ENCODE measurements around the gene SLC25A18. TPM values are rescaled to one million over a fixed set of nuclear protein-coding genes. Genes with fewer than 3 reads are reported as not detected.

Gene SLC25A18
- total and polyA plus RNA-seq, 2 of the 4 experiments (the other 2 are of a cell fraction) = 0.05 TPM; not detected in 1

DNA sequence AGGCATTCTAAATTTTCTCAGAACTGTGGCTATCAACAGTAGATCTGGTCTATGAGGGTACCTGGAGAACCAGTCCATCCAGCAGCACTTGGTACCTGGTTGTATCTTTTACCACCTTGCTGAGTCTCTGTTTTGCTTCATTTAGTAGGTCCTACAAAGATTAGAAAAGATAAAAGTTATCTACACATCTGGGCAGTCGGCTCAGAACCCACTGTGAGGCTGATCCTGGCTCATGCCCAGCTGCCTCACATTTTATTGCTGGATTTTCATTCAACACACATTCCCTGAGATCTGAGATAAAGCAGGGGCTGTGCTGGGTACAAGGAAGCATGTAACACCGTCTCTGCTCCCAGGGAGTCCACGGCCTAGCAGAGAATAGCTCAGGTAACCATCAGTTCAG, 37.7 kb downstream of the SLC25A18 start:
- H3K4me3 ChIP-seq (ENCODE audit: insufficient read depth, low read depth, low read length) = no peak overlapping the region
- peaks cover 20% of the 10 kb centered on the region; the same call in 1 of the 2 replicates for H4K20me1 ChIP-seq (ENCODE audit: insufficient read depth, low read length)
- peaks cover 16 to 47% of the 10 kb centered on the region in 2 experiments for H3K79me1 ChIP-seq (ENCODE audit: low read depth in 1 of 2, low read length in 2 of 2)
- no peaks in the 10 kb centered on the region for H3K9me3 ChIP-seq (ENCODE audit: control insufficient read depth, insufficient read depth, low read length)
- ATAC-seq (ENCODE audit: low read depth) = no peak
- no peak overlapping the region for H3K4me2 ChIP-seq (ENCODE audit: low read depth, low read length)
- in situ Hi-C loops (cut with MboI; ENCODE audit: low sequenced_read_pairs) = no loop called here
- ChIA-PET POLR2A (ENCODE audit: unreplicated experiment) (no interaction called here), CTCF (interaction anchor here (0.6 to 1.3 kb wide), 2 partner anchors 42 to 548 kb away, joined by 3 read pairs; no protein-coding TSS in a partner anchor)
- H2AK9ac ChIP-seq (replicated peaks; ENCODE audit: low read depth, low read length, poor library complexity) = no peak overlapping the region
- no peak overlapping the region for H3K9ac ChIP-seq (ENCODE audit: low read depth, low read length)
- DNase-seq = no peak
- no peak overlapping the region for H3K14ac ChIP-seq (replicated peaks; ENCODE audit: low read depth, low read length)
- no peak overlapping the region for H3K4ac ChIP-seq (ENCODE audit: low read depth, low read length)
- no peak overlapping the region for H3K27ac ChIP-seq (ENCODE audit: insufficient read depth, low read length)
- no TSS peak for BruUV-seq (replicated peaks)
- H3K23ac ChIP-seq (ENCODE audit: low read depth, low read length) = no peak overlapping the region
- no peak for TF ChIP-seq CTCF (conservative IDR thresholded peaks at IDR 0.05; ENCODE audit: low read depth, low read length)
- no peak for TF ChIP-seq CEBPB (IDR thresholded peaks at IDR 0.05; ENCODE audit: low read depth, low read length)
- no peak for TF ChIP-seq RCOR1 (IDR thresholded peaks at IDR 0.05; ENCODE audit: insufficient replicate concordance, low read length)
- TF ChIP-seq RFX5 (IDR thresholded peaks at IDR 0.05; ENCODE audit: low read depth, low read length) = no peak
- TF ChIP-seq RAD21 (IDR thresholded peaks at IDR 0.05; ENCODE audit: low read length) = no peak
- TF ChIP-seq NFE2L2 (IDR thresholded peaks at IDR 0.05; ENCODE audit: low read depth, low read length) = no peak
- TF ChIP-seq, protein P1, sequence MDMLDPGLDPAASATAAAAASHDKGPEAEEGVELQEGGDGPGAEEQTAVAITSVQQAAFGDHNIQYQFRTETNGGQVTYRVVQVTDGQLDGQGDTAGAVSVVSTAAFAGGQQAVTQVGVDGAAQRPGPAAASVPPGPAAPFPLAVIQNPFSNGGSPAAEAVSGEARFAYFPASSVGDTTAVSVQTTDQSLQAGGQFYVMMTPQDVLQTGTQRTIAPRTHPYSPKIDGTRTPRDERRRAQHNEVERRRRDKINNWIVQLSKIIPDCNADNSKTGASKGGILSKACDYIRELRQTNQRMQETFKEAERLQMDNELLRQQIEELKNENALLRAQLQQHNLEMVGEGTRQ (IDR thresholded peaks at IDR 0.05; ENCODE audit: low read depth, low read length) = no peak
- TF ChIP-seq ELK1 (IDR thresholded peaks at IDR 0.05; ENCODE audit: borderline replicate concordance, low read depth, low read length) = no peak
- TF ChIP-seq MAFK (IDR thresholded peaks at IDR 0.05; ENCODE audit: low read depth, low read length) = no peak
- no peak for TF ChIP-seq BHLHE40 (IDR thresholded peaks at IDR 0.05; ENCODE audit: low read depth, low read length)
- TF ChIP-seq MAZ (IDR thresholded peaks at IDR 0.05; ENCODE audit: borderline replicate concordance, low read depth, low read length) = no peak
- TF ChIP-seq POLR2A (IDR thresholded peaks at IDR 0.05; ENCODE audit: low read depth, low read length) = no peak
- no peak for TF ChIP-seq FOS (IDR thresholded peaks at IDR 0.05; ENCODE audit: low read depth, low read length)
- no peak for TF ChIP-seq MXI1 (IDR thresholded peaks at IDR 0.05; ENCODE audit: borderline replicate concordance, low read depth, low read length)
- TF ChIP-seq SMC3 (IDR thresholded peaks at IDR 0.05; ENCODE audit: low read depth, low read length) = no peak
- no peak for TF ChIP-seq CHD1 (IDR thresholded peaks at IDR 0.05; ENCODE audit: low read depth, low read length)
- no peak overlapping the region for H2BK5ac ChIP-seq (ENCODE audit: low read depth, low read length, poor library complexity, severe bottlenecking)
- H3K36me3 ChIP-seq (ENCODE audit: control insufficient read depth, insufficient read depth, low read length) = peaks cover 41% of the 10 kb centered on the region
- no peaks in the 10 kb centered on the region for H3K27me3 ChIP-seq (ENCODE audit: control insufficient read depth, insufficient read depth, low read length)
- no peak overlapping the region for H4K8ac ChIP-seq (ENCODE audit: low read depth in 2 of 2, low read length in 2 of 2)
- no peak overlapping the region for H2AK5ac ChIP-seq (ENCODE audit: low read depth, low read length)
- peaks cover 11% of the 10 kb centered on the region for H3K9me1 ChIP-seq (ENCODE audit: insufficient read depth, low read length)
- H2BK120ac ChIP-seq (ENCODE audit: low read depth, low read length) = no peak overlapping the region
- no peak overlapping the region for H3K56ac ChIP-seq (ENCODE audit: extremely low read depth, insufficient read depth, low read length)
- H2BK20ac ChIP-seq (ENCODE audit: low read depth, low read length) = no peak overlapping the region
- 83% methylated on average over 2 of the region's 3 CpGs; no CpG with 5 or more reads in 1 of the 2 experiments for WGBS, 2 experiments (ENCODE audit: extremely low coverage in 2 of 2, insufficient read length in 1 of 2)
- H2BK15ac ChIP-seq (ENCODE audit: low read depth, low read length) = no peak overlapping the region
- H3K4me1 ChIP-seq (ENCODE audit: control insufficient read depth, insufficient read depth, low read length) = no peaks in the 10 kb centered on the region
- no peak overlapping the region for H2AFZ ChIP-seq (replicated peaks; ENCODE audit: low read length, poor library complexity)
- H4K91ac ChIP-seq (ENCODE audit: insufficient read depth, low read depth, low read length) = no peak overlapping the region
- intact Hi-C loops (cut with micrococcal nuclease) = no loop called here
- no peak overlapping the region for H4K5ac ChIP-seq (ENCODE audit: low read depth, low read length)
- no peak overlapping the region for H3K18ac ChIP-seq (ENCODE audit: low read depth, low read length)
- dilution Hi-C loops (cut with HindIII; ENCODE audit: low sequenced_read_pairs, unreplicated experiment) = no loop called here

Data from IMR-90 (cell line).